Globus pallidus (tissue), 1 donor: ENCODE results near the gene PCBP3.
"Not testable (repeated sequence)": the region's sequence is repeated elsewhere in the genome, so short reads cannot be mapped to it uniquely, and the experiment has no call there.

Source experiments
- DNase-seq: peaks from one replicate; pipeline ENCODE4 v3.0.0-alpha.2; 2015; ENCODE audit warnings: low spot score

The PCBP3 gene

DNA sequence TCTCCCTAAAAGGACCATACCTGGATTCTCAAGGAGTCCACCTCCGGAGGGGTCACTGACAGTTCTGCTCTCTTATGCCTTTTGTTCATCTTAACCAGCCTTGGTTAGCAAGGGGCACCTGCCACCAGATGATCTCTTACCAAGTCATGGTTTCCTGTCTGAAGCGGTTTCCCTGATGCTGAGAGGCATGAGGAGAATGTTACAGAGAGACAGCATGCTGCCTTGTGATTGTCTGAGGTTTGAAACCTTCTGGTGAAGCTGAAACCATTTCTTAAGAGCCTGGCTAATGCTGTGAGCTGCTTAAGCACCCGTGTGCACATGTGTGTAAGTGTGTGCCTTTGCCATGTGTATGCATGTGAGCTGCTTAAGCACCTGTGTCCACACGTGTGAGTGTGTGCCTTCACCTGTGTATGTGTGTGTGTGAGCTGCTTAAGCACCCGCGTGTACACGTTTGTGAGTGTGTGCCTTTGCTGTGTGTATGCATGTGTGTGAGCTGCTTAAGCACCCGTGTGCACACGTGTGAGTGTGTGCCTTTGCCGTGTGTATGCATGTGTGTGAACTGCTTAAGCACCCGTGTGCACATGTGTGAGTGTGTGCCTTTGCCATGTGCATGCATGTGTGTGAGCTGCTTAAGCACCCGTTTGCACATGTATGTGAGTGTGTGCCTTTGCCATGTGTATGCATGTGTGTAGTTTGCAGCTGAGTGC is 201.7 kb downstream of the PCBP3 start:
- DNase-seq = no peak

DNA sequence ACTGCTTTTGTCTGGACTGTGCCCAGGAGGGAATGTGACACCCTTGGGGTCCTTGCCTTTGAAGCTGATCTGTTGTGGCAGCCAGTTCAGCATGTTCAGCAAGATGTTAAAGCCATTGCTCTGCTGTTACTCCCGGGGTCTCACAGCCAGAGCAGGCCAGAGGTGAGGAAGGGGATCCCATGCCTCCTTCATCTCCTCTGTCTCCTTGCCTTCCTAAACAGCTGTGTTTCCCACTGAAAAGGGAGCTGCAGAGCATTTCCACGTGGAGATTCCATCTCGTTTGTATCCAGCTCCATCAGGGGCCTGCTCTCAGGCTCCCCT is 202.2 kb downstream of the PCBP3 start:
- no peak for DNase-seq

DNA sequence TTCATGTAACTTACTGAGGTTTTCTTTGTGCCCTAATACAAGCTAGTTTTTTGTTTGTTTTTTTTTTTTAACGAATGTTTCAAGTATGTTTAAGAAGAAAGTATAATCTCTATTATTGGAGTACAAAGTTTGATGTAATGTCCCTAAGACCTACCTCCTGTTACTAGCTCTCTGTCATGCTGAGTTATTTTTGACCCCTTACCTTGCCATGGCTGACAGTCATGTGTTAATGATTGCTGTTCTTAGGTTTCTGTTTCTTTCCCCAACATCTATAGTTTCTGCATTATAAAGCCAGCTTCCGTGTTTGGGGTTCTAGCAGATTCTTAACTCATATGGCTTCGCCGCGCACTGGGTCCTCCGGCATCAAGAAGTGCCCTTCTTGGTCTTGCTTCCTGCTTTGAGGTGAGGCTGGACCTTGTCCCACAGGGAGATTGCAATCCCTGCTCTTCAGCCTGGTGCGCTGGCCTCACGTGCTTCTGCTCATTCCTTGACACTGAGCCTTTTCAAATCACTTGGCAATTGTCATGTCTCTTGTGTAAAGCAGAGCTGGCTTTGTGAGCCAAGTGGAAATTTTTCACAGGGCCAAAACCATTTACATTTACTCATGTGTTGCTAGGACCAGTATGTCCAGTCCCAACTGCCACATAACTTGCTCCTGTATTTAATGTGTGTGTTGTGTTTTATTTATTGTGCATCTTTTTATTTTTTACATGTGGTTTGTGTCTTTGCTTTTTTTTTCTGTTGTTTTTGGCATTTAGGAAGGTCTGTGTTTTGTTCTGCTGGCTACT is 203.0 kb downstream of the PCBP3 start:
- peak; percentile 68 for DNase-seq

DNA sequence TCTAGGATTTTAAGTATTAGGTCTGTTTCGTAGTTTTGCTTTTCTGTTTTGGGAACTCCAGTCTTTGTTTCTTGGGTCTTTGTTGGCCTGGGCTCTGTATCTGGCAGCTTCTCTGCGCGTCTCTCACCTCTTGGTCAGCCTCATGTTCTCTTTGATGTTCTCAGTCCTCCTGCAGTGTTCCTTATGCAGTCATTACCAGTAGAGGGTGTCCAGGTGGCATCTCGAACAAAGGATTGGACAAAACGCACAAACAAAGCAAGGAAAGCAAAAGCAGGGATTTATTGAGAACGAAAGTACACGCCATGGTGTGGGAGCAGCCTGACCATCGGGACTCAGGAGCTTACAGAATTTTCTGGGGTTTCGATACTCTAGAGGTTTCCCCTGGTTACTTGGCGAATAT is 204.3 kb downstream of the PCBP3 start:
- no peak for DNase-seq

DNA sequence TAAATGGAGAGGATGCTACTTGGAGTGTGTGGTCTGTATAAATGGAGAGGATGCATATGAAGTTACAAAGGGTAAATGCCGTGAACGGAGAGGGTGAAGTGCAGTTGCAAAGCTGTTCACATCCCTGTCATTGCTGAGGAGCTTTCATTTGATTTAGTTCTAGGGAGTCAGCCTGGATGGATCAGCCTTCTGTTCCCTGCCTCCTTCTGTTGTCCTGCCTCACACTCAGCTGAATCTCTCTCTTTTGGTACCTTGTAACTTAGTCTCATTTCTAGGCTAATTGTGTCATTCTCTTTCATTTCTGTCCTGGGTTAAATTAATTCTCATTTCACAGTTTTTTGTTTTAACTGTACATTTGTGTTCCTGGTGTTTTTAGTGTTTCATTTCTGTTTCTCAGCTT is 204.8 kb downstream of the PCBP3 start:
- DNase-seq = no peak

DNA sequence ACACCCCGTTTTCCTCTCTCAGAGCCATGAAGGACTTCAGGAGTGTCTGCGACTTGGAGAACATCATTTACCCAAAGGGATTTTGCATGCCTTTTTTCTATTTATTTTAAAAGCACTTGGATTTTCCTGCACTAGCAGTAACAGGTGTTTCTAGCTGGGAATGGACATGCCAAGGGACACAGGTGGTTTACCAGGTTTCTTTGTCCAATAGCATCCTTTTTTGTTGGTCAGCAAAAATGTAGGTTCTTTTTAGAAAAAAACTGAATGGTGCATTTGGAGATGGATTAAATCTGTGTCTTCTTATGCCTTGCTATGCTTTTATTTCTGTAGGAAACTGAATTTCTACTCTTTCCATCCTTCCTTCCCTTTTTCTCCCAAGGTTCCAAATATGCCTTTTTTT is 205.3 kb downstream of the PCBP3 start:
- no peak for DNase-seq

DNA sequence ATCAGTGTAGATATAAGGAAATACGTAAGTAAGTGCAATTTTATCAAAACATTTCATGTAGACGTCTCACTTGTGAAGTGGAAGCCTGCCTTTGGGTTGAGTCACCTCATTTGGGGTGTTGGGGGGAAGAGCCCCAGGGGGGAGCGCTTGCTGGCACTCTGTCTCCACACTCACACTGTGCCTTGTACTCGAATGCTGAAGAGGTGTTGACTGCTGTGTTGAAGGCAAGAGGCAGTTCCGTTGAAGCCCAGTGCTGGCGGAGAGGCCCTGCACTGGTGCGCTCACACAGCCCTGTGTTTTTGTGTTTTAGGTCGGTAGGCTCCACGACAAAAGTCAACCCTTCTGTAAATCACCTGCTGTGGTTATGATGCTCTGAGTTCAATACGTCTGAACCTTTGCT is 206.1 kb downstream of the PCBP3 start:
- no peak for DNase-seq

DNA sequence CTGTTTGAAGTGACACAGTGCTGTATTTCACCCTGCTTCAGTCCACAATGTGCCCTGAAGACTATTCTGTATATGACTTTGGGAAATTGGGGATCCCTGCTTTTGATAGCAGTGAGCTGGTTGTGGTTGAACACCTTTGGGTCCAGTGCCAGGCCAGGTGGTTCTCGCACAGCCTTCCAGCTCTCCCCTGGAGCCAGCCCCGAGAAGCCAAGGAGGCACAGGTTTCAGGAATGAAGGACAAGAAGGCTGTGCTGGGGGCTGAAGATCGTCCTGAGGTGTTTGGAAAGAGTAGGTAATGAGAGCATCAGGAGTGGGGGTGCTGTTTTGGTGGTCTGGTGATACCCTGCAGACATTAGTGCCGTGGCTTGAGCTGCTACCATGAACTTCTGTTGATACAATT is 206.7 kb downstream of the PCBP3 start:
- no peak for DNase-seq

DNA sequence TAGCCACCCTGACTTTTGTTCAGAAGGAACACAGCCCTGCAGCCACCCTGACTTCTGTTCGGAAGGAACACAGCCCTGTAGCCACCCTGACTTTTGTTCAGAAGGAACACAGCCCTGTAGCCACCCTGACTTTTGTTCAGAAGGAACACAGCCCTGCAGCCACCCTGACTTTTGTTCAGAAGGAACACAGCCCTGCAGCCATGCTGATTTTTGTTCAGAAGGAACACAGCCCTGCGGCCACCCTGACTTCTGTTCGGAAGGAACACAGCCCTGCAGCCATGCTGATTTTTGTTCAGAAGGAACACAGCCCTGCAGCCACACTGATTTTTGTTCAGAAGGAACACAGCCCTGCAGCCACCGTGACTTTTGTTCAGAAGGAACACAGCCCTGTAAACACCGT is 208.9 kb downstream of the PCBP3 start:
- not testable (repeated sequence) for DNase-seq

DNA sequence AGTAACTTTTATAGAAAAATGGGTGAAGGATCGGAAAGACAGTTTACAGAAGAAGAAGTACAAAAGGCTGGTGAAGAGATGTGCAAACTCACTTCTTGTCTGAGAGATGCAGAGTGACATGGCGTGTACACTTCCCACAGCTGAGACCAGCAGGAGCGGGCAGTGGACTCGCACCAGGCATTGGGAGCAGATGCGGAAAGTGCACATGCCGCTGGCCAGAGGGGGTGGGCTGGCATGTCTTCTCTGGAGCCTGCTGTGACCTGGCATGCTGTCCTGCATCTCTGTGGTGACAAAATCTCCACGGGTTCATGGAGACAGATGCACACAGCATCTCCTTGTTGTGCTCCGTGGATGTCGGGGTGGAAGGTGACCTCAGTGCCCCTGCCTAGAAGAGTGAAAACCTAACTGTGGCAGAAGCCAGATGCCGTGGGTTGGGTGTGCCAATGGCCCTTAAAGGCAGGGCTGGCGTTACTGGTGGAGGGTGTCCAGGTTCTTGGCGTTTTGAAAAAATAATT is 209.4 kb downstream of the PCBP3 start:
- no peak for DNase-seq

DNA sequence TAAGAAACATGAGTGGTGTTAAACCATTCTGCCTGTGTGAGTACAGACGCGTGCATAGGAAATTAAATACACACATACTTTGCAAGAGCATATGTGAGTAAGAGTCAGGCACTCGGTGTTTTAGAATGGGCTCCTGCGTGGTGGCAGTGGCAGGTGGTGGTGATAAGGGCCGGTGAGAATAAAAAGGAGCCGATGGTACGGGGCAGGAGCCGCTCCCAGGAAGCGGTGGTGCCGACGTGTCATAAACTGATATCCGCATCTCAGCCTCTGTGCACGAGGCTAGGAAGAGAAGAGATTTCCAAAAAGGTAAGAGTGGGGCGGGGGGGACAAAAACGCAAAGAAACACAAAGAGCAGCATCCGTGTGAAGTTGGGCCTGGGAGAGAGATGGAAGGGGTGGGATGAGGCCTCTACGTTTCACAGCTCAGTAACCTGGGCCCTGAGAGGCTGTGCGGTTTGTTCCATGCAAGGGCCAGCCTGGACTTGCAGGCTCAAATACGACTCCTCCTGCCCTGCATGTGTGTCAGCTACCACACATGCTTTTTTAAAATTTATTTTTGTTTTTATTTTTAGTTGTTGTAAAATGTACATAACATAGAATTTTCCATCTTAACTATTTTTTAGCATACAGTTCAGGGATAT is 210.3 kb downstream of the PCBP3 start:
- DNase-seq = no peak

DNA sequence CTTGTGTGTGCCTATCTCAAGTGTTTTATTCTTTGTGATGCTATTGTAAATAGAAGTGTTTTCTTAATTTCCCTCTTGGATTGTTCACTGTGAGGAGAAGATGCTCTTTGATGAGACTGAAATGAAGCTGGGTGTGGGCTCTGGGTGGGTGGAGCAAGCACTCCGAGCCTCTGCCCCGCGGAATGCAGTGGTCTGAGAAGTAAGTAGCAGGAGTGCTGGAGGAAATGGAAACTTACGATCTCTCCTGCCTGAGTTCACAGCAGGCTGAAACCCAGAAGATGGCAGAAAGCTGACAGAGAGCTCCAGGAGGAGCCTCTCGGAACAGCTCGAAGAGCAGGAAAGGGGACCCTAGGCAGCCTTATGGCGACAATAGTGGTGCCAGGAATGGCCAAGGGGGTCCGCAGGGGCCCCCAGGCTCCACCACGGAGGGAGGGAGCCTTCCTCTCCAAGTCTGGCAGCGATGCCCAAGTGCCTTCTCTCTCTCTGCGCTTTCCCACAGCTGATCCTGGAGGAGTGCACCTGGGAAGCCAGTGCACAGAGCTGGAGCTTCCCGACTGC is 211.2 kb downstream of the PCBP3 start:
- DNase-seq = no peak

DNA sequence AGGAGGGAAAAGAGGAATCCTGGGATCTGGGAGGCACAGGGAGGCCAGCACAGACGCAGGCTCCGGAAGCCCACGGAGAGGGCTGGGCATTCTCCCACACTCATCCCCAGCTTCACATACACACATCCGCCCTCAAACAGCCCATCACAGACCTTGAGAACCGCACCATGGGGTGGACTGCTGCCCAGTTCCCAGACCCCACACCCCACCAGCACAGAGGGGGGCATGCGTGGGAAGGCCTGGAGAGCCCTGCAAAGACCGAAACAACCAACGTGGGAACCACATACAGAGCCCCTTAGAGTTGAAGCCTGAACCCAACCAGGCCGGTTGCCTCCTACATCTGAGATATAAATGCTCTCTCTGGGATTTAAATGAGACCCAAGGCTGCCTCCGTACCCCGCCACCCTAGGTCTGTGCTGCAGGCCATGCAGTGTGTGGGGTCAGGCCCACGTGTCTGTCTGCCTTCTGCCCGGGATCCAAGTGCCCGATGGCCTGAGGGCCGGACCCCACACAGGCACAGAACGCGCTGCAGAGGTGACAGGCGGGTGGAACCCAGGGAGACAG is 211.8 kb downstream of the PCBP3 start:
- DNase-seq = no peak

DNA sequence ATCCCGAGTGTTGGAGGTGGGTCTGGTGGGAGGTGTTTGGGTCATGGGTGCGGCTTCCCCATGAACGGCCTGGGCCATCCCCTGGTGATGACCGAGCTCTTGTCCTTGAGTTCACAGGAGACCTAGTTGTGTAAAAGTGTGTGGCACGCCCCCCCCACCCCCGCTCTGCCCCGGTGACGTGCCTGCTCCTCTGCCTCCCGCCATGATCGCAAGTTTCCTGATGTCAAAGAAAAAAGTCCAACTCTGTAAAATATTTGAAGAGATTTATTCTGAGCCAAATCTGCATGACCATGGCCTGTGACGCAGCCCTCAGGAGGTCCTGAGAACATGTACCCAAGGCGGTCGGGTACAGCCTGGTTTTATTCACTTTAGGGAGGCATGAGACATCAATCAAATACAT is 212.9 kb downstream of the PCBP3 start:
- no peak for DNase-seq

DNA sequence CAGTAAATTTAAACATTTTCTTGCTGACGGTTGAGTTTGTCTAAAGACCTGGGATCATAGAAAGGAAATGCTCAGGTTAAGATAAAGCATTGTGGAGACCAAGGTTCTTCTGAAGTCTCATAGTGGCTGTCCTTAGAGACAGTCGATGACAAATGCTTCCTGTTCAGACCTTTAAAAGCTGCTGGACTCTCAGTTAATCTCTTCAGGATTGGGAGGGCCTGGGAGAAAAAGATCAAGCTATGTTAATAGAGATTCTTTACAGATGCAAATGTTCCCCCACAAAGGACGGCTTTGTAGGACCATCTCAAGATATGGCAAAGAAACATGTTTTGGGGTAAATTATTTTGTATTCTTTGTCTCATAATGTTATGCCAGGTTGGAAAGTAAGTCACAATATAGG is 213.4 kb downstream of the PCBP3 start:
- no peak for DNase-seq

DNA sequence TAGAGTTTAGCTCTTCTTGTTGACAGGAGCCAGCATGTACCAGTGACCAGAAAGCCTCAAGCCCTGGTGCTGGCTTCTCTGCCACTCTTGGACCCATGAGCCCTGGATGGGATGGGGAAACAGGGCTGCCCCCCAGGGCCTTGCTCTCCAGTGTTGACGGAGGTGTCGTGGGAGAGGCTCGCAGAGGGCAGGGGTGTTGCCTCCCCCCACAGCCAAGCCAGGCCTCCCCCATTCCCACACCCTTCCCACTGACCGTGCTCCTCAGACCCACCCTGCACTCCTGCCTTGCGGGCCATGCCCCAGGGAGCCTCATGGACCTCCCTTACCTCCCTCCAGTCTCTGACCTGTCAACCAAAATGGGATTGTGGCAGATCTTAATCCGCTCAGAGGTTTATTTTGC is 214.2 kb downstream of the PCBP3 start:
- no peak for DNase-seq

DNA sequence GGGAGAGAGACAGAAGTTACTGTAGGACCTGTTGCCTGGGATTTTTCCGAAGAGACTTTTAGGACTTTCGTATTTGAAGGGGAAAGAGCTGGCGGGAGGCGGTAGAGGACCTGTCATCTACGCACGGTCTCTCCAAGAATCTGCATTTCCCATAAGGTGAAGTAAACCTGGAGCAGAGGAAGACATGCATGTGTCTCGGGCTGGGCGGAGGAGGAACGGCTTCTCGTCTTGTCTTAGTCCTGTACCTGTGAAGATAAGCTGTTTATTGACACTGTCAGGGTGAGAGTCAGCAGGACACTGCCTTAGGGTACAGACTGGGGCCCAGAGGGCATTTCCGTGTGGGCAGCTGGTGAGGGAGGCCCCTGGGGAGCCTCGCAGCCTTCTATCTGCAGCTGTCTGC is 214.7 kb downstream of the PCBP3 start:
- DNase-seq = no peak

DNA sequence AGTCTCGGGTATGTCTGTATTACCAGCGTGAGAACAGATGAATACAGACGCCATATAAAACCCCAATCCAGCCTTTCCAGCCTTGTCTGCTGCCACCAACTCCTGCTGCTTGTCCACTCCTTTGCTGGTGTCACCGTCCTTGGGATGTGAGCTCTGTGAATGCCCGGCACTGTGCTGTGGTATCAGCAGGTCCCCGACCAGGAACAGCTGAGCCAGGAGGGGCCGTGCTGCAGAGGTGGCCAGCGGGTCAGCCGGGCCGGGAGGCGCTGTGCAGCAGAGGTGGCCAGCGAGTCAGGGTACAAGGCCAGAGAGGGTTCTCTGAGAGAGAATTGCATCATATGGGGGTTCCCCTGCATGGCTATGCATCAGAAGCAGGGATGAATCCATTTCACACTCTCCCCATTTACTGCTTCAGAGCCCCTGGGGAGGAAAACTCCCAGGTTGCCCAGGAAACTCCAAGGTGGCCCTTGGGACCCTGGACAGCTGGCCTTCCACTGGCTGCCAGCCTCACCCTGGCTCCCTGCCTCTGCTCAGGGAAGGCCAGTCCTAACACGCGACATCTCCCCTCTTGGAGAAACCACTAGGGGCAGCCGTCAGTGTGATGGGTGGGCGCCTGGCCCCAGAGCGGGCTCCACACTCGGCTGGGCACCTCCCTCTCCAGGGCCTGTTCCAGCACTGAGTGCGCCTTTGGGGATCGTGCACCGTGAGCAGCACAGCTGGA is 215.7 kb downstream of the PCBP3 start:
- DNase-seq = no peak

DNA sequence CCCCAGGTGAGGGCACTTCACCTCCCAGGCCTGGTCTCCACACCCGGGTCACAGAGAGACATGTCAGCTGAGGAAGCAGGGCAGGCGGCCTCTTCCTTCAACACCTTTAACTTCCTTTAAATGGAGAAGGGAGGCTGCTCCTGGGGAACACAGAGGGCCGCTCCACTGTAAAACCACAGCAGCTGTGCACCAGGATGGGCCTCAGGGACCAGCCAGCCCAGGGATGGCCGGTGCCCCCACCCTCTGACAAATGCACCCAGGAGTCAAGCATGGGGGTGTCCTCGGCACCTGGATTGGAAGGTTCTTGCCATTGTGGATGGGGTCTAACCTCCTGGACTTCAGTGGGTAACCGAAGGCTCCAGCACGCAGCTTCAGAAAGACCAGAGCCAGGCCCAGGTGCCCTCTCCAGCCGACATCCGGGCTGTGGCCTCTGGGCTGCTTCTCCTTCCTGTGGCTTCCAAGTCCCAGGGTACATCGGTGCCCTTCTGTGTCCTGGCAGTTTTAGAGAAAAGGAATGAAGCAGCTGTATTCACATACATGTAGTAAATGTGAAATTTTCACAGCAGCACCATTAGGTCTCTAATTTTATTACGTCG is 216.3 kb downstream of the PCBP3 start:
- no peak for DNase-seq

DNA sequence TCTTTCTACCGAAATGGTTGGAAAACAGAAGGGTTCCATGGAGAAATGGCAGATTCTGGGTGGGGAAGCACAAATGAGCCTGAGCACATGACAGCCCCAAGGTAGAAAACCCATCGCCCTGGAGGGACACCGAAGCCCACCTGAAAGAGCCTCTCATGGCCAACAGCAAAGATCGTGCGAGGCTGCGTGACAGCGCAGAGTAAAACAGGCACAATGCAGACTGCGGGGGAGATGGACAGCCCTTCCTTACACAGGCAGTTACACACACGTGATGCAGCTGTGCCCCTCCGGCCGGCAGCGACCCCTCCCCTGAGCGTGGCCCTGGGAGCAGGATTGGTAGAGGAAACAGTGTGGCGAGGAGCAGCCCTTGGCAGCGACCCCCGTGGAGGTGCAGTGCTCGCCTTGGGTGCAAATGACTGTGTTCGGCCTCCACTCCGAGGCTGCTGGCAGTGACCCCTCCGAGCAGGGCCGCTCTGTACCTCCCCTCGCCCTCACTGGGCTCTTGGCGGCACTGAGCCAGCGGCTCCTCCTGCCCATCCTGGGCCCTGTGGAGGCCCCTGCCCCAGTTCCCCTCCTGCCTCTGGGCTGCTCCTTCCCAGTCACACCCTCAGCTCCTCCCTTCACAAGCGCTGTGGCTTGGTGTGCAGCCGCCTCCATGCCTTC is 217.1 kb downstream of the PCBP3 start:
- no peak for DNase-seq
